IMR-90 (cell line): Measurements from ENCODE around the gene TTC31. TPM values are rescaled to one million over a fixed set of nuclear protein-coding genes. Genes with fewer than 3 reads are reported as not detected.

Source experiments
- ATAC-seq: fragments of 200-7000 bp; cut with Tn5 transposase; 2 replicates; pipeline ENCODE4 v1.9.1; 2020; ENCODE audit warnings: low read depth, mild to moderate bottlenecking, moderate library complexity
- BruUV-seq: library from RNA; stranded (reverse); fragments of 400-500 nt; replicated peaks from 2 replicates; lab custom pipeline; 2021; lab: Mats Ljungman, UMichigan
- CTCF ChIA-PET: fragments of 300-600 bp; formaldehyde crosslinking; extraction: SDS; loops from one replicate; lab custom pipeline; 2021; ENCODE audit warnings: antibody characterized with exemption; lab: Yijun Ruan, JAX
- POLR2A ChIA-PET: fragments of 300-600 bp; sonication (Branson Sonifier 250); formaldehyde crosslinking; loops from one replicate; lab custom pipeline; 2022; ENCODE audit warnings: antibody characterized with exemption; ENCODE audit not compliant: unreplicated experiment; lab: Charles Lee
- DNase-seq: peaks from one replicate; pipeline ENCODE4 v3.0.0; 2013
- H2AFZ ChIP-seq: replicated peaks from 2 replicates; pipeline ENCODE3; 2013; ENCODE audit warnings: low read length, mild to moderate bottlenecking; ENCODE audit not compliant: poor library complexity
- H2AK5ac ChIP-seq: 2 replicates; pipeline ENCODE4 v1.6.1; 2013; ENCODE audit warnings: low read depth, low read length, inconsistent platforms
- H2AK9ac ChIP-seq: replicated peaks from 2 replicates; pipeline ENCODE3; 2013; ENCODE audit warnings: mild to moderate bottlenecking, low read depth, low read length, moderate library complexity; ENCODE audit not compliant: poor library complexity
- H2BK120ac ChIP-seq: 2 replicates; pipeline ENCODE4 v1.6.1; 2013; ENCODE audit warnings: low read depth, low read length, inconsistent platforms
- H2BK15ac ChIP-seq: 3 replicates; pipeline ENCODE4 v1.6.1; 2013; ENCODE audit warnings: low read depth, low read length, inconsistent platforms
- H2BK20ac ChIP-seq: 2 replicates; pipeline ENCODE4 v1.6.1; 2013; ENCODE audit warnings: low read depth, mild to moderate bottlenecking, inconsistent platforms, low read length, moderate library complexity
- H2BK5ac ChIP-seq: 2 replicates; pipeline ENCODE4 v1.6.1; 2013; ENCODE audit warnings: mild to moderate bottlenecking, low read depth, low read length, inconsistent platforms; ENCODE audit not compliant: poor library complexity, severe bottlenecking
- H3K14ac ChIP-seq: replicated peaks from 2 replicates; pipeline ENCODE4 v1.6.1; 2013; ENCODE audit warnings: low read depth, low read length, inconsistent platforms
- H3K18ac ChIP-seq: 2 replicates; pipeline ENCODE4 v1.6.1; 2013; ENCODE audit warnings: low read depth, low read length, control low read depth
- H3K23ac ChIP-seq: 2 replicates; pipeline ENCODE4 v1.6.1; 2013; ENCODE audit warnings: low read depth, low read length, inconsistent platforms
- H3K27ac ChIP-seq: 2 replicates; pipeline ENCODE4 v1.5.1; 2013; ENCODE audit warnings: mild to moderate bottlenecking, control low read depth, low read length; ENCODE audit not compliant: insufficient read depth
- H3K27me3 ChIP-seq: 2 replicates; pipeline ENCODE4 v1.6.1; 2013; ENCODE audit warnings: low read length; ENCODE audit not compliant: control insufficient read depth, insufficient read depth
- H3K36me3 ChIP-seq: 2 replicates; pipeline ENCODE4 v1.6.1; 2013; ENCODE audit warnings: low read length, mixed read lengths; ENCODE audit not compliant: control insufficient read depth, insufficient read depth
- H3K4ac ChIP-seq: 2 replicates; pipeline ENCODE4 v1.6.1; 2013; ENCODE audit warnings: low read depth, low read length, inconsistent platforms
- H3K4me1 ChIP-seq: 2 replicates; pipeline ENCODE4 v1.6.1; 2013; ENCODE audit warnings: low read length, mixed read lengths; ENCODE audit not compliant: control insufficient read depth, insufficient read depth
- H3K4me2 ChIP-seq: 2 replicates; pipeline ENCODE4 v1.6.1; 2013; ENCODE audit warnings: low read depth, mild to moderate bottlenecking, control low read depth, low read length, moderate library complexity
- H3K4me3 ChIP-seq: 2 replicates; pipeline ENCODE4 v1.5.1; 2013; ENCODE audit warnings: low read depth, mild to moderate bottlenecking, control low read depth, low read length, moderate library complexity; ENCODE audit not compliant: insufficient read depth
- H3K56ac ChIP-seq: 2 replicates; pipeline ENCODE4 v1.6.1; 2013; ENCODE audit warnings: low read length, inconsistent platforms; ENCODE audit not compliant: insufficient read depth; ENCODE audit errors: extremely low read depth
- H3K79me1 ChIP-seq, 2 experiments: 2 replicates each; pipeline ENCODE4 v1.6.1; 2013; ENCODE audit warnings: low read length in 2 of 2, inconsistent platforms in 1 of 2, low read depth in 1 of 2
- H3K9ac ChIP-seq: 2 replicates; pipeline ENCODE4 v1.6.1; 2013; ENCODE audit warnings: low read depth, low read length, control low read depth
- H3K9me1 ChIP-seq: 2 replicates; pipeline ENCODE4 v1.6.1; 2013; ENCODE audit warnings: low read length, inconsistent platforms; ENCODE audit not compliant: insufficient read depth
- H3K9me3 ChIP-seq: 2 replicates; pipeline ENCODE4 v1.6.1; 2013; ENCODE audit warnings: low read length; ENCODE audit not compliant: control insufficient read depth, insufficient read depth
- H4K20me1 ChIP-seq: 2 replicates; pipeline ENCODE4 v1.6.1; 2013; ENCODE audit warnings: low read length, inconsistent platforms; ENCODE audit not compliant: insufficient read depth
- H4K5ac ChIP-seq: 2 replicates; pipeline ENCODE4 v1.6.1; 2013; ENCODE audit warnings: mild to moderate bottlenecking, low read depth, low read length, control low read depth
- H4K8ac ChIP-seq, 2 experiments: 2 replicates each; pipeline ENCODE4 v1.6.1; 2013; ENCODE audit warnings: low read depth in 2 of 2, low read length in 2 of 2, control low read depth in 1 of 2, inconsistent platforms in 1 of 2
- H4K91ac ChIP-seq: 2 replicates; pipeline ENCODE4 v1.6.1; 2013; ENCODE audit warnings: low read depth, low read length, inconsistent platforms; ENCODE audit not compliant: insufficient read depth
- BHLHE40 ChIP-seq: fragments of 150-350 bp; IDR thresholded peaks from 2 replicates; pipeline ENCODE4 v1.6.1; 2016; ENCODE audit warnings: mild to moderate bottlenecking, low read depth, low read length
- CEBPB ChIP-seq: IDR thresholded peaks from 2 replicates; pipeline ENCODE4 v1.6.1; 2012; ENCODE audit warnings: low read depth, low read length, improper control_type of control experiment
- CHD1 ChIP-seq: IDR thresholded peaks from 2 replicates; pipeline ENCODE4 v1.6.1; 2012; ENCODE audit warnings: low read depth, low read length, improper control_type of control experiment
- CTCF ChIP-seq: conservative IDR thresholded peaks from 2 replicates; pipeline ENCODE4 v1.5.1; 2012; ENCODE audit warnings: mild to moderate bottlenecking, low read depth, low read length, improper control_type of control experiment
- ELK1 ChIP-seq: fragments of 150-350 bp; IDR thresholded peaks from 2 replicates; pipeline ENCODE4 v1.6.1; 2016; ENCODE audit warnings: low read depth, mild to moderate bottlenecking, low read length, moderate library complexity, borderline replicate concordance
- FOS ChIP-seq: fragments of 150-350 bp; IDR thresholded peaks from 2 replicates; pipeline ENCODE4 v1.6.1; 2016; ENCODE audit warnings: low read depth, low read length
- MAFK ChIP-seq: IDR thresholded peaks from 2 replicates; pipeline ENCODE4 v1.6.1; 2012; ENCODE audit warnings: low read depth, low read length, improper control_type of control experiment
- MAZ ChIP-seq: IDR thresholded peaks from 2 replicates; pipeline ENCODE4 v1.6.1; 2012; ENCODE audit warnings: low read depth, mild to moderate bottlenecking, low read length, improper control_type of control experiment, moderate library complexity, borderline replicate concordance
- MXI1 ChIP-seq: IDR thresholded peaks from 2 replicates; pipeline ENCODE4 v1.6.1; 2012; ENCODE audit warnings: low read depth, mild to moderate bottlenecking, low read length, moderate library complexity, borderline replicate concordance
- NFE2L2 ChIP-seq: fragments of 150-350 bp; IDR thresholded peaks from 2 replicates; pipeline ENCODE4 v1.6.1; 2016; ENCODE audit warnings: low read depth, mild to moderate bottlenecking, low read length
- POLR2A ChIP-seq: IDR thresholded peaks from 2 replicates; pipeline ENCODE4 v1.6.1; 2012; ENCODE audit warnings: mild to moderate bottlenecking, low read depth, low read length
- RCOR1 ChIP-seq: IDR thresholded peaks from 2 replicates; pipeline ENCODE4 v1.6.1; 2012; ENCODE audit warnings: mild to moderate bottlenecking, low read length, improper control_type of control experiment; ENCODE audit not compliant: insufficient replicate concordance
- RFX5 ChIP-seq: IDR thresholded peaks from 2 replicates; pipeline ENCODE4 v1.8.0; 2012; ENCODE audit warnings: low read depth, mild to moderate bottlenecking, low read length, moderate library complexity
- SMC3 ChIP-seq: fragments of 150-350 bp; IDR thresholded peaks from 2 replicates; pipeline ENCODE4 v1.6.1; 2016; ENCODE audit warnings: low read depth, mild to moderate bottlenecking, antibody characterized with exemption, low read length, moderate library complexity
- WGBS, 2 experiments: methylation state at CpG; one replicate each; pipeline versions ENCODE4 v1.1.5 to v1.1.7; 2013; ENCODE audit warnings: missing lambda C conversion rate in 2 of 2; ENCODE audit not compliant: insufficient read length in 1 of 2; ENCODE audit errors: extremely low coverage in 2 of 2; 5-methylcytosine and 5-hydroxymethylcytosine counted together
- dilution Hi-C: fragments of 300-500 bp; cut with HindIII; formaldehyde crosslinking; loops from one replicate; pipeline ENCODE4 v1.14.3; 2018; ENCODE audit warnings: low sequenced_read_pairs; ENCODE audit not compliant: unreplicated experiment
- in situ Hi-C: fragments of 300-500 bp; cut with MboI; formaldehyde crosslinking; loops from 3 replicates; pipeline ENCODE4 v1.14.3; 2019; ENCODE audit warnings: low sequenced_read_pairs, inconsistent platforms, mixed read lengths
- intact Hi-C: fragments of 100-400 bp; cut with micrococcal nuclease; formaldehyde crosslinking; loops from 2 replicates; pipeline ENCODE4 v1.10.0; 2022
- polyA plus RNA-seq, 3 experiments: library from polyadenylated mRNA; depleted of rRNA; stranded (reverse); fragments of >200 nt; gene quantifications; 2 replicates each; pipeline ENCODE4 v1.2.3, GENCODE V29; 2012; ENCODE audit warnings: low replicate concordance in 1 of 3
- total RNA-seq: library from RNA; depleted of rRNA; stranded (reverse); fragments of >200 nt; gene quantifications from 2 replicates; pipeline ENCODE4 v1.2.3, GENCODE V29; 2012
- TF ChIP-seq, protein P1 (sequence below): fragments of 150-350 bp; IDR thresholded peaks from 2 replicates; pipeline ENCODE4 v1.6.1; 2017; ENCODE audit warnings: mild to moderate bottlenecking, antibody characterized with exemption, low read length, low read depth

The TTC31 gene
- total and polyA plus RNA-seq, 2 of the 4 experiments (the other 2 are of a cell fraction) = 6.3 to 18.8 TPM

DNA sequence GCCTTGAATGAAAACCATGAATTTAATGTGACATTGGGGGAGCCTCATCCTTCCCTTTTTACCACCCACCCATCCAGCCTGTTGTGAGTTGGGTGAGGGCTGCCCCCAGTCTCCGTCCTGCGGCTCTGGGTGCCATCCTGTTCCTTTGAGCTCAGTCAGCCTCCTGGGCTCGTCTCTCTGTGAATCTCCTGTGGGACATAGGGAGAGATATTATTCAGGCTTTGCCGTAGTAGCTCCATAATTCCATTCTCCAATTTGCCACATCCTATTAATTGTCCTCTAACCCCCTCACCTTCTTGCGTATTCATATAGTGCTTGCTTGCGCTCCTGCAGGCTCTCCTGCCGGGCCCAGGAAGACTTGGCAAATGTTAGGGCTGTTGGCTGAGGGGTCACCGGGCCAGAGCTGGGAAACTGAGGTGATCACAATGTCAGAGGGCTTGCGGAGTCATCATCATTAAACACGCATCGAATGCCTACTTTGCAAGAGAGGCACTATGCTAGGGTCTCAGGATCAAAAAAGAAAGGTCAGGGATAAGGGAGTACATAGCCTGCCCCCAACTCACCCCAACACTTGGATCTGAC is 43.9 kb downstream of the TTC31 start:
- WGBS, 2 experiments = 100% methylated on average over 2 of the region's 11 CpGs; no CpG with 5 or more reads in 1 of the 2 experiments
- H3K9ac ChIP-seq = no peak overlapping the region
- no peak overlapping the region for H3K27ac ChIP-seq
- H3K14ac ChIP-seq = no peak overlapping the region
- in situ Hi-C loops (no loop called here), dilution Hi-C loops (no loop called here), intact Hi-C loops (no loop called here)
- H4K91ac ChIP-seq = no peak overlapping the region
- H3K27me3 ChIP-seq = peaks cover 12% of the 10 kb centered on the region
- H3K18ac ChIP-seq = no peak overlapping the region
- H2BK15ac ChIP-seq = no peak overlapping the region
- no peak for TF ChIP-seq ELK1
- TF ChIP-seq BHLHE40 = no peak
- TF ChIP-seq, protein P1, sequence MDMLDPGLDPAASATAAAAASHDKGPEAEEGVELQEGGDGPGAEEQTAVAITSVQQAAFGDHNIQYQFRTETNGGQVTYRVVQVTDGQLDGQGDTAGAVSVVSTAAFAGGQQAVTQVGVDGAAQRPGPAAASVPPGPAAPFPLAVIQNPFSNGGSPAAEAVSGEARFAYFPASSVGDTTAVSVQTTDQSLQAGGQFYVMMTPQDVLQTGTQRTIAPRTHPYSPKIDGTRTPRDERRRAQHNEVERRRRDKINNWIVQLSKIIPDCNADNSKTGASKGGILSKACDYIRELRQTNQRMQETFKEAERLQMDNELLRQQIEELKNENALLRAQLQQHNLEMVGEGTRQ = no peak
- no peak for TF ChIP-seq CHD1
- TF ChIP-seq FOS = no peak
- no peak for TF ChIP-seq MXI1
- TF ChIP-seq POLR2A = no peak
- no peak for TF ChIP-seq MAFK
- no peak for TF ChIP-seq CEBPB
- no peak for TF ChIP-seq SMC3
- TF ChIP-seq CTCF = no peak
- TF ChIP-seq NFE2L2 = no peak
- TF ChIP-seq RCOR1 = no peak
- TF ChIP-seq MAZ = no peak
- no peak for TF ChIP-seq RFX5
- peak overlapping the region; percentile 71 for H2AK9ac ChIP-seq
- H2AK5ac ChIP-seq = no peak overlapping the region
- no peak overlapping the region for H3K4me2 ChIP-seq
- H2BK120ac ChIP-seq = no peak overlapping the region
- H4K8ac ChIP-seq = no peak overlapping the region
- no peaks in the 10 kb centered on the region for H3K9me3 ChIP-seq
- ChIA-PET POLR2A (interaction anchor here (0.6 kb wide), 1 partner anchor 523 kb away, joined by 3 read pairs; no protein-coding TSS in a partner anchor), CTCF (no interaction called here)
- H4K20me1 ChIP-seq = peaks cover 13% of the 10 kb centered on the region
- ATAC-seq (no peak), DNase-seq (no peak)
- H3K4me1 ChIP-seq = peaks cover 12% of the 10 kb centered on the region
- H3K9me1 ChIP-seq = peaks cover 19% of the 10 kb centered on the region
- H3K36me3 ChIP-seq = peaks cover 27% of the 10 kb centered on the region
- no peak overlapping the region for H3K4ac ChIP-seq
- no peak overlapping the region for H2AFZ ChIP-seq
- H3K79me1 ChIP-seq = peaks cover 30 to 50% of the 10 kb centered on the region in 2 experiments
- no peak overlapping the region for H3K23ac ChIP-seq
- H3K56ac ChIP-seq = no peak overlapping the region
- no peak overlapping the region for H3K4me3 ChIP-seq
- H4K5ac ChIP-seq = no peak overlapping the region
- H2BK20ac ChIP-seq = no peak overlapping the region
- BruUV-seq = no TSS peak
- H2BK5ac ChIP-seq = no peak overlapping the region
